GM12878 (cell line): ENCODE measurements around the gene DDIT3. TPM values are rescaled to one million over a fixed set of nuclear protein-coding genes. Genes with fewer than 3 reads are reported as not detected.

Experiments
- ATF7 ChIP-seq: fragments of 450-650 bp; IDR thresholded peaks from 2 replicates; pipeline ENCODE4 v1.6.1; 2016; ENCODE audit warnings: low read depth, mild to moderate bottlenecking
- BCL11A ChIP-seq: IDR thresholded peaks from 2 replicates; pipeline ENCODE4 v1.6.1; 2011; ENCODE audit warnings: low read depth, low read length
- E2F8 ChIP-seq: fragments of 450-650 bp; IDR thresholded peaks from 2 replicates; pipeline ENCODE4 v1.6.1; 2018; ENCODE audit warnings: mild to moderate bottlenecking, low read depth, moderate library complexity; ENCODE audit not compliant: partially characterized antibody
- GABPA ChIP-seq: IDR thresholded peaks from 2 replicates; pipeline ENCODE4 v1.6.1; 2014; ENCODE audit warnings: antibody characterized with exemption, low read depth, mild to moderate bottlenecking, inconsistent platforms
- HDAC2 ChIP-seq: fragments of 200-600 bp; sonication (generic); IDR thresholded peaks from 2 replicates; pipeline ENCODE4 v1.6.1; 2017
- IKZF1 ChIP-seq: fragments of 450-650 bp; conservative IDR thresholded peaks from 2 replicates; pipeline ENCODE4 v1.6.1; 2017; ENCODE audit warnings: antibody characterized with exemption, mild to moderate bottlenecking
- MEF2B ChIP-seq: fragments of 450-650 bp; IDR thresholded peaks from 2 replicates; pipeline ENCODE4 v1.6.1; 2018; ENCODE audit warnings: mild to moderate bottlenecking, moderate library complexity; ENCODE audit not compliant: partially characterized antibody, poor library complexity, severe bottlenecking
- MTA2 ChIP-seq: fragments of 450-650 bp; IDR thresholded peaks from 2 replicates; pipeline ENCODE4 v1.6.1; 2016; ENCODE audit warnings: low read depth, mild to moderate bottlenecking, moderate library complexity
- MXI1 ChIP-seq: fragments of 150-350 bp; IDR thresholded peaks from 2 replicates; pipeline ENCODE4 v1.6.1; 2011; ENCODE audit warnings: low read depth, mild to moderate bottlenecking, inconsistent platforms, low read length, improper control_type of control experiment
- NR2C1 ChIP-seq: fragments of 450-650 bp; IDR thresholded peaks from 2 replicates; pipeline ENCODE4 v1.6.1; 2017; ENCODE audit warnings: antibody characterized with exemption, mild to moderate bottlenecking, moderate library complexity
- POLR2AphosphoS5 ChIP-seq: IDR thresholded peaks from 2 replicates; pipeline ENCODE4 v1.6.1; 2011; ENCODE audit warnings: mild to moderate bottlenecking, low read length, inconsistent platforms
- RB1 ChIP-seq: fragments of 450-650 bp; formaldehyde crosslinking; IDR thresholded peaks from 2 replicates; pipeline ENCODE4 v1.6.1; 2017; ENCODE audit warnings: mild to moderate bottlenecking, borderline replicate concordance
- SREBF1 ChIP-seq: IDR thresholded peaks from 2 replicates; pipeline ENCODE4 v1.6.1; 2012; ENCODE audit warnings: mild to moderate bottlenecking, low read length
- STAT3 ChIP-seq: IDR thresholded peaks from 2 replicates; pipeline ENCODE4 v1.6.1; 2011; ENCODE audit warnings: low read depth, low read length, improper control_type of control experiment
- SUZ12 ChIP-seq: fragments of 200-600 bp; sonication (generic); IDR thresholded peaks from one replicate; pipeline ENCODE4 v1.6.1; 2018; ENCODE audit warnings: antibody characterized with exemption, mild to moderate bottlenecking; ENCODE audit not compliant: unreplicated experiment
- WRNIP1 ChIP-seq: IDR thresholded peaks from 2 replicates; pipeline ENCODE4 v1.6.1; 2011; ENCODE audit warnings: low read depth, low read length, improper control_type of control experiment, borderline replicate concordance
- ZBTB40 ChIP-seq: fragments of 450-650 bp; IDR thresholded peaks from 2 replicates; pipeline ENCODE4 v1.6.1; 2016; ENCODE audit warnings: mild to moderate bottlenecking, moderate library complexity, borderline replicate concordance
- ZNF592 ChIP-seq: fragments of 450-650 bp; IDR thresholded peaks from 2 replicates; pipeline ENCODE4 v1.6.1; 2017; ENCODE audit warnings: mild to moderate bottlenecking, moderate library complexity
- ZNF622 ChIP-seq: fragments of 450-650 bp; IDR thresholded peaks from 2 replicates; pipeline ENCODE4 v1.6.1; 2017; ENCODE audit warnings: mild to moderate bottlenecking, inconsistent platforms
- polyA plus RNA-seq, 11 experiments: library from polyadenylated mRNA; depleted of rRNA in 4 of 11; unstranded in 6 of 11; stranded (reverse) in 5 of 11; fragments of >200 nt; fragmentation: Nextera tagmentation in 4 of 11; fragmentation: Illumina TruSeq in 1 of 11; extraction: Ambion mirVana in 4 of 11; extraction: Trizol in 1 of 11; gene quantifications; 1 replicate in 1 of 11; 2 replicates in 10 of 11; pipeline versions ENCODE4 v1.2.1 to v1.2.3, GENCODE V29; 2011 to 2016; ENCODE audit warnings: inconsistent platforms in 2 of 11, missing spikeins in 2 of 11, low read depth in 1 of 11
- total RNA-seq, 4 experiments: library from RNA; depleted of rRNA in 3 of 4; stranded (reverse); fragments of >200 nt in 3 of 4; fragmentation: Illumina TruSeq in 1 of 4; extraction: Trizol in 1 of 4; gene quantifications; 2 replicates each; pipeline versions ENCODE4 v1.2.1 to v1.2.3, GENCODE V29; 2013 to 2021

Gene DDIT3
- total and polyA plus RNA-seq, 10 of the 15 experiments (the other 5 are each of a cell fraction or from before 2014, with no cell fraction given) = 9.2 to 28.9 (median 15.5) TPM

- TF ChIP-seq ZNF592 (no peak), MXI1 (no peak), IKZF1 (peak; percentile 35; the same call in 1 of the 2 replicates), POLR2AphosphoS5 (no peak), ZBTB40 (no peak), ZNF622 (no peak), STAT3 (no peak), MTA2 (peak; percentile 13; the same call in 1 of the 2 replicates), SREBF1 (no peak), HDAC2 (no peak), SUZ12 (no peak), ATF7 (peak; percentile 50; the same call in 1 of the 2 replicates), WRNIP1 (no peak), BCL11A (no peak), MEF2B (peak; percentile 77), NR2C1 (no peak), E2F8 (no peak), RB1 (no peak), GABPA (no peak)
Measured at GRCh38 chr12:57496822-57497221, 23.5 kb downstream of the DDIT3 start (continued).
